Activated CD4-positive, alpha-beta memory T cell treated with anti-CD3 and anti-CD28 coated beads, Interleukin-2, amount 10 ng/mL, durations not matched to agents 7 days and 5 days (primary cell): Measurements from ENCODE around the gene RCN2. TPM values are rescaled to one million over a fixed set of nuclear protein-coding genes. Genes with fewer than 3 reads are reported as not detected.

Source experiments
- CTCF ChIA-PET: fragments of 350-600 bp; sonication (Branson Sonifier 250); formaldehyde crosslinking; loops from one replicate; lab custom pipeline; 2021; ENCODE audit warnings: antibody characterized with exemption, inconsistent platforms; lab: Charles Lee
- POLR2A ChIA-PET: fragments of 350-600 bp; sonication (Branson Sonifier 250); formaldehyde crosslinking; loops from one replicate; lab custom pipeline; 2021; ENCODE audit warnings: antibody characterized with exemption; lab: Charles Lee
- DNase-seq: peaks from one replicate; pipeline ENCODE4 v3.0.0-alpha.2; 2020
- H3K27ac Mint-ChIP-seq: one replicate; pipeline ENCODE4 v1.8.0; 2021; ENCODE audit warnings: mild to moderate bottlenecking, mixed read lengths
- H3K27me3 Mint-ChIP-seq: one replicate; pipeline ENCODE4 v1.8.0; 2021; ENCODE audit warnings: mixed read lengths
- H3K36me3 Mint-ChIP-seq: one replicate; pipeline ENCODE4 v1.8.0; 2021; ENCODE audit warnings: low read depth, mixed read lengths
- H3K4me1 Mint-ChIP-seq: one replicate; pipeline ENCODE4 v1.8.0; 2021; ENCODE audit warnings: mixed read lengths
- H3K4me3 Mint-ChIP-seq: one replicate; pipeline ENCODE4 v1.8.0; 2021; ENCODE audit warnings: mild to moderate bottlenecking, mixed read lengths
- H3K9me3 Mint-ChIP-seq: one replicate; pipeline ENCODE4 v1.8.0; 2021; ENCODE audit warnings: mixed read lengths
- total RNA-seq, 2 experiments: library from RNA; stranded (reverse); gene quantifications; one replicate each; pipeline ENCODE4 v1.2.3, GENCODE V29; 2021

Gene RCN2
- total RNA-seq, 2 experiments from 2014 or later, result 23.0 to 24.9 TPM

GRCh38 chr15:77001966-77002365, 70.4 kb downstream of the RCN2 start:
- H3K4me1 Mint-ChIP-seq, result peaks cover 94% of the 10 kb centered on the region
- peak overlapping the region; percentile 92 for H3K27ac Mint-ChIP-seq
- ChIA-PET POLR2A (interaction anchor here (0.6 to 1.5 kb wide), 3 partner anchors 11 to 129 kb away, joined by 3 to 5 read pairs (median 3); no protein-coding TSS in a partner anchor), CTCF (interaction anchor here (1.4 to 1.5 kb wide), 2 partner anchors 11 to 21 kb away, joined by 3 to 6 read pairs; no protein-coding TSS in a partner anchor)
- H3K9me3 Mint-ChIP-seq, result no peaks in the 10 kb centered on the region
- peaks cover 81% of the 10 kb centered on the region for H3K36me3 Mint-ChIP-seq
- H3K27me3 Mint-ChIP-seq, result no peaks in the 10 kb centered on the region
- peak overlapping the region; percentile 37 for H3K4me3 Mint-ChIP-seq
- no peak for DNase-seq

GRCh38 chr15:77002436-77002835, 70.9 kb downstream of the RCN2 start:
- ChIA-PET CTCF (interaction anchor here (1.5 to 1.8 kb wide), 3 partner anchors 13 to 29 kb away, joined by 5 to 6 read pairs (median 6); no protein-coding TSS in a partner anchor), POLR2A (interaction anchor here (0.9 to 3.4 kb wide), 8 partner anchors 9 to 67 kb away, joined by 3 to 37 read pairs (median 5); partner anchors contain the start of gene PSTPIP1)
- Mint-ChIP-seq H3K36me3 (peaks cover 79% of the 10 kb centered on the region), H3K27me3 (no peaks in the 10 kb centered on the region), H3K9me3 (no peaks in the 10 kb centered on the region), H3K4me1 (peaks cover 93% of the 10 kb centered on the region), H3K4me3 (peak overlapping the region; percentile 65), H3K27ac (peak overlapping the region; percentile 92)
- DNase-seq, result no peak

GRCh38 chr15:77002954-77003912, 71.7 kb downstream of the RCN2 start:
- peak overlapping the region; percentile 65 for H3K4me3 Mint-ChIP-seq

More at GRCh38 chr15:77002954-77003912, 71.7 kb downstream of the RCN2 start:
- no peaks in the 10 kb centered on the region for H3K9me3 Mint-ChIP-seq
- peak overlapping the region; percentile 92 for H3K27ac Mint-ChIP-seq
- ChIA-PET CTCF (interaction anchor here (1.2 to 1.8 kb wide), 4 partner anchors 10 to 30 kb away, joined by 5 to 8 read pairs (median 6); no protein-coding TSS in a partner anchor), POLR2A (interaction anchor here (0.9 to 3.4 kb wide), 8 partner anchors 8 to 67 kb away, joined by 3 to 37 read pairs (median 5); partner anchors contain the start of gene PSTPIP1)
- H3K27me3 Mint-ChIP-seq, result no peaks in the 10 kb centered on the region
- H3K4me1 Mint-ChIP-seq, result peaks cover 87% of the 10 kb centered on the region
- H3K36me3 Mint-ChIP-seq, result peaks cover 72% of the 10 kb centered on the region
- peak; percentile 87 for DNase-seq

Other genes with a start within 250 kb of the RCN2 start
- gene SCAPER, start 26.4 kb upstream of the RCN2 start, total RNA-seq, result 10 to 100 TPM; 19.2 to 21.9 TPM
- gene PSTPIP1, start 63.4 kb downstream of the RCN2 start, total RNA-seq, result 100 to 1,000 TPM; 181 to 187 TPM
- gene TSPAN3, start 139.4 kb downstream of the RCN2 start, total RNA-seq, result 10 to 100 TPM; 12.4 to 13.9 TPM